Loucy (cell line): ENCODE measurements around the gene GREB1.

Source experiments
- EZH2phosphoT487 ChIP-seq: fragments of 200-600 bp; IDR thresholded peaks from 2 replicates; pipeline ENCODE4 v1.6.1; 2018; ENCODE audit warnings: antibody characterized with exemption, mild to moderate bottlenecking, moderate library complexity, borderline replicate concordance
- TF ChIP-seq, protein P1 (sequence below): fragments of 200-600 bp; sonication (generic); conservative IDR thresholded peaks from 2 replicates; pipeline ENCODE4 v1.5.1; 2014; ENCODE audit warnings: mild to moderate bottlenecking, antibody characterized with exemption, low read length

DNA sequence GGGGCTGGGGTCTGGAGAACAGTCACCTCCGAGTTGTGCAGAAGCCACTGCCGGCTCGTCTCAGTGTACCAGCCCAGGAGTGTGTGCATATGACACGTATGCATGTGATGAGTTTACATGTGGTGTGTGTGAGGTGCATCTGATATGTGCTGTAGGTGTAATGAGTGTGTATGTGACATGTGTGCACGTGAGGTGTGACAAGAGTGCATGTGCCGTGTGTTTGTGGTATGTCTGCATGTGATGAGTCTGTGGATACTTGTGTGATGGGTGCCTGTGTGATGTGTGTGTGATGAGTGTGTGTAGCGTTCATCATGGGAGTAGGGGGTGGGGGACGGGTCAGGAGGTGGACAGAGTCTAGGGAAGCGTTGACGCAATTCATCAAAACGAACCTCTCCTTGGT lies 123.3 kb downstream of the GREB1 start:
- TF ChIP-seq, protein P1, sequence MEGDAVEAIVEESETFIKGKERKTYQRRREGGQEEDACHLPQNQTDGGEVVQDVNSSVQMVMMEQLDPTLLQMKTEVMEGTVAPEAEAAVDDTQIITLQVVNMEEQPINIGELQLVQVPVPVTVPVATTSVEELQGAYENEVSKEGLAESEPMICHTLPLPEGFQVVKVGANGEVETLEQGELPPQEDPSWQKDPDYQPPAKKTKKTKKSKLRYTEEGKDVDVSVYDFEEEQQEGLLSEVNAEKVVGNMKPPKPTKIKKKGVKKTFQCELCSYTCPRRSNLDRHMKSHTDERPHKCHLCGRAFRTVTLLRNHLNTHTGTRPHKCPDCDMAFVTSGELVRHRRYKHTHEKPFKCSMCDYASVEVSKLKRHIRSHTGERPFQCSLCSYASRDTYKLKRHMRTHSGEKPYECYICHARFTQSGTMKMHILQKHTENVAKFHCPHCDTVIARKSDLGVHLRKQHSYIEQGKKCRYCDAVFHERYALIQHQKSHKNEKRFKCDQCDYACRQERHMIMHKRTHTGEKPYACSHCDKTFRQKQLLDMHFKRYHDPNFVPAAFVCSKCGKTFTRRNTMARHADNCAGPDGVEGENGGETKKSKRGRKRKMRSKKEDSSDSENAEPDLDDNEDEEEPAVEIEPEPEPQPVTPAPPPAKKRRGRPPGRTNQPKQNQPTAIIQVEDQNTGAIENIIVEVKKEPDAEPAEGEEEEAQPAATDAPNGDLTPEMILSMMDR: no peak
- TF ChIP-seq EZH2phosphoT487: no peak
